Neural progenitor cell (in vitro differentiated cells): ENCODE results near the gene ATP5MG.

Experiments used
- EZH2 ChIP-seq: fragments of 200-600 bp; sonication (generic); IDR thresholded peaks from 2 replicates; pipeline ENCODE4 v1.6.1; 2017; ENCODE audit warnings: antibody characterized with exemption, mild to moderate bottlenecking, moderate library complexity
- EZH2phosphoT487 ChIP-seq: fragments of 200-600 bp; sonication (generic); IDR thresholded peaks from 2 replicates; pipeline ENCODE4 v1.6.1; 2017; ENCODE audit warnings: antibody characterized with exemption
- TF ChIP-seq, protein P1 (sequence below): fragments of 200-600 bp; sonication (generic); IDR thresholded peaks from 2 replicates; pipeline ENCODE4 v1.5.1; 2017; ENCODE audit warnings: antibody characterized with exemption, mild to moderate bottlenecking

GRCh38 chr11:118438314-118438931, 37.0 kb downstream of the ATP5MG start:
- TF ChIP-seq, protein P1, sequence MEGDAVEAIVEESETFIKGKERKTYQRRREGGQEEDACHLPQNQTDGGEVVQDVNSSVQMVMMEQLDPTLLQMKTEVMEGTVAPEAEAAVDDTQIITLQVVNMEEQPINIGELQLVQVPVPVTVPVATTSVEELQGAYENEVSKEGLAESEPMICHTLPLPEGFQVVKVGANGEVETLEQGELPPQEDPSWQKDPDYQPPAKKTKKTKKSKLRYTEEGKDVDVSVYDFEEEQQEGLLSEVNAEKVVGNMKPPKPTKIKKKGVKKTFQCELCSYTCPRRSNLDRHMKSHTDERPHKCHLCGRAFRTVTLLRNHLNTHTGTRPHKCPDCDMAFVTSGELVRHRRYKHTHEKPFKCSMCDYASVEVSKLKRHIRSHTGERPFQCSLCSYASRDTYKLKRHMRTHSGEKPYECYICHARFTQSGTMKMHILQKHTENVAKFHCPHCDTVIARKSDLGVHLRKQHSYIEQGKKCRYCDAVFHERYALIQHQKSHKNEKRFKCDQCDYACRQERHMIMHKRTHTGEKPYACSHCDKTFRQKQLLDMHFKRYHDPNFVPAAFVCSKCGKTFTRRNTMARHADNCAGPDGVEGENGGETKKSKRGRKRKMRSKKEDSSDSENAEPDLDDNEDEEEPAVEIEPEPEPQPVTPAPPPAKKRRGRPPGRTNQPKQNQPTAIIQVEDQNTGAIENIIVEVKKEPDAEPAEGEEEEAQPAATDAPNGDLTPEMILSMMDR: no peak
- no peak for TF ChIP-seq EZH2phosphoT487
- TF ChIP-seq EZH2: no peak
